CD14-positive monocyte (primary cell): ENCODE data around the gene RAB27A. TPM values are rescaled to one million over a fixed set of nuclear protein-coding genes. Genes with fewer than 3 reads are reported as not detected.

Source experiments
- DNase-seq, 3 donors: peaks; one replicate each; pipeline ENCODE4 v3.0.0-alpha.2; 2011 to 2022
- H2AFZ ChIP-seq: 2 replicates; pipeline ENCODE4 v1.6.0; 2012; ENCODE audit warnings: mild to moderate bottlenecking, low read depth, low read length, inconsistent platforms; ENCODE audit not compliant: insufficient read depth, poor library complexity, severe bottlenecking
- H3K27ac ChIP-seq, 2 donors: 1 replicate in 1 of 2; 2 replicates in 1 of 2; pipeline ENCODE4 v1.5.1; 2012 to 2013; ENCODE audit warnings: low read length in 2 of 2, control low read depth in 1 of 2, inconsistent platforms in 1 of 2, low read depth in 1 of 2, mild to moderate bottlenecking in 1 of 2
- H3K27me3 ChIP-seq, 2 donors: one replicate each; pipeline versions ENCODE4 v1.6.0 to v1.6.1; 2011 to 2013; ENCODE audit warnings: low read length in 2 of 2; ENCODE audit not compliant: control insufficient read depth in 2 of 2, insufficient read depth in 2 of 2
- H3K36me3 ChIP-seq, 2 donors: replicated peaks in 1 of 2; 1 replicate in 1 of 2; 2 replicates in 1 of 2; pipeline versions ENCODE4 v1.5.1 to v1.6.1; 2012 to 2013; ENCODE audit warnings: low read length in 2 of 2, control low read depth in 1 of 2, inconsistent platforms in 1 of 2, mild to moderate bottlenecking in 1 of 2; ENCODE audit not compliant: insufficient read depth in 2 of 2, control insufficient read depth in 1 of 2
- H3K4me1 ChIP-seq, 2 donors: 1 replicate in 1 of 2; 2 replicates in 1 of 2; pipeline versions ENCODE4 v1.5.1 to v1.6.1; 2012 to 2013; ENCODE audit warnings: low read length in 2 of 2, control low read depth in 1 of 2, inconsistent platforms in 1 of 2, mild to moderate bottlenecking in 1 of 2, moderate library complexity in 1 of 2; ENCODE audit not compliant: insufficient read depth in 2 of 2, control insufficient read depth in 1 of 2
- H3K4me2 ChIP-seq: replicated peaks from 2 replicates; pipeline ENCODE3; 2012; ENCODE audit warnings: low read length, moderate library complexity, mild to moderate bottlenecking; ENCODE audit not compliant: poor library complexity, severe bottlenecking; ENCODE audit errors: extremely low read depth
- H3K4me3 ChIP-seq, 3 experiments: fragments of 200-600 bp in 1 of 3; sonication (generic) in 1 of 3; replicated peaks in 1 of 3; 1 replicate in 2 of 3; 2 replicates in 1 of 3; pipeline ENCODE4 v1.5.1; 2011 to 2013; ENCODE audit warnings: low read length in 3 of 3, mild to moderate bottlenecking in 3 of 3, control low read depth in 2 of 3, low read depth in 2 of 3, inconsistent platforms in 1 of 3, moderate library complexity in 1 of 3
- H3K79me2 ChIP-seq: 2 replicates; pipeline ENCODE4 v1.6.0; 2012; ENCODE audit warnings: mild to moderate bottlenecking, control low read depth, inconsistent platforms, low read length, moderate library complexity; ENCODE audit not compliant: insufficient read depth
- H3K9ac ChIP-seq: 2 replicates; pipeline ENCODE4 v1.6.0; 2017; ENCODE audit warnings: low read length, mild to moderate bottlenecking; ENCODE audit not compliant: insufficient read depth, poor library complexity, severe bottlenecking
- H3K9me3 ChIP-seq, 2 donors: replicated peaks in 1 of 2; 1 replicate in 1 of 2; 2 replicates in 1 of 2; pipeline versions ENCODE4 v1.5.1 to v1.6.1; 2012 to 2013; ENCODE audit warnings: low read length in 2 of 2, control low read depth in 1 of 2; ENCODE audit not compliant: control insufficient read depth in 1 of 2, insufficient read depth in 1 of 2
- H4K20me1 ChIP-seq: 2 replicates; pipeline ENCODE4 v1.6.0; 2012; ENCODE audit warnings: mild to moderate bottlenecking, low read length, control low read depth, moderate library complexity; ENCODE audit not compliant: insufficient read depth
- H3K27ac Mint-ChIP-seq, 7 donors: one replicate each; pipeline ENCODE4 v1.8.0; 2020; ENCODE audit warnings: mild to moderate bottlenecking in 7 of 7, mixed read lengths in 7 of 7, moderate library complexity in 6 of 7, inconsistent platforms in 2 of 7
- H3K27me3 Mint-ChIP-seq, 3 donors: one replicate each; pipeline ENCODE4 v1.8.0; 2021 to 2022; ENCODE audit warnings: low read depth in 3 of 3, mild to moderate bottlenecking in 3 of 3, mixed read lengths in 3 of 3, moderate library complexity in 3 of 3, inconsistent platforms in 1 of 3
- H3K36me3 Mint-ChIP-seq, 2 donors: one replicate each; pipeline ENCODE4 v1.8.0; 2020; ENCODE audit warnings: mixed read lengths in 2 of 2, inconsistent platforms in 1 of 2, mild to moderate bottlenecking in 1 of 2
- H3K4me1 Mint-ChIP-seq: one replicate; pipeline ENCODE4 v1.8.0; 2020; ENCODE audit warnings: mild to moderate bottlenecking, mixed read lengths
- H3K4me3 Mint-ChIP-seq, 2 donors: one replicate each; pipeline ENCODE4 v1.8.0; 2020; ENCODE audit warnings: mild to moderate bottlenecking in 2 of 2, mixed read lengths in 2 of 2, moderate library complexity in 1 of 2
- H3K9me3 Mint-ChIP-seq, 7 donors: one replicate each; pipeline ENCODE4 v1.8.0; 2020 to 2022; ENCODE audit warnings: mixed read lengths in 7 of 7, mild to moderate bottlenecking in 6 of 7, moderate library complexity in 6 of 7, inconsistent platforms in 2 of 7
- WGBS: methylation state at CpG from one replicate; pipeline ENCODE4 v1.1.5; 2013; ENCODE audit warnings: missing lambda C conversion rate; ENCODE audit not compliant: insufficient coverage; 5-methylcytosine and 5-hydroxymethylcytosine counted together
- intact Hi-C, 2 donors: fragments of 100-400 bp; cut with micrococcal nuclease; formaldehyde crosslinking; loops; one replicate each; pipeline versions ENCODE4 v1.15.0 to v1.15.1; 2023
- polyA plus RNA-seq, 3 donors: library from polyadenylated mRNA; depleted of rRNA in 1 of 3; unstranded in 2 of 3; stranded (reverse) in 1 of 3; fragments of 300-500 nt in 2 of 3; fragments of >200 nt in 1 of 3; fragmentation: Illumina TruSeq in 2 of 3; gene quantifications; 1 replicate in 2 of 3; 2 replicates in 1 of 3; pipeline ENCODE4 v1.2.3, GENCODE V29; 2012 to 2021
- TF ChIP-seq, protein P1 (sequence below): fragments of 200-600 bp; IDR thresholded peaks from one replicate; pipeline ENCODE4 v1.8.0; 2022; ENCODE audit warnings: antibody characterized with exemption, mild to moderate bottlenecking

Gene RAB27A
- polyA plus RNA-seq, 3 donors, result 70.1 to 159 (median 135) TPM

DNA sequence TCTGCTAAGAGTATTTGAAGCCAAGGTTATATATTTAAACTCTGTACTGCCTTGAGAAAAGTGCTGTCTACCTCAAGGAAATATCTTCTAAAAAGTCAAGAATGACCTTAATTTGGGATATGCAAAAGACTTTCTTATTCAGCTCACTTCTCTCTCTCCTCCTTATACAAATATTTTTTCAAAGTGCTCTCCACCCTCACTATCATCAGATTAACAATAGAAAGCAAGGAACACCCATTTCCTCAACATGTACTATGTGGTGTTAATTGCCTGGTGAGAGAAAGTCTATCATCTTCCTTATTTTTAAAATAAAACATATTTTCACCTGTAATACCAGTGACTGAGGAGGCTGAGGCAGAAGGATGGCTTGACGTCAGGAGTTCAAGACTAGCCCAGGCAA is 48.4 kb downstream of the RAB27A start:
- H3K27ac ChIP-seq, result no peak overlapping the region
- peak overlapping the region in 1 of 7 donors; percentile 20 for H3K27ac Mint-ChIP-seq
- no CpG with 5 or more reads among the region's 1 CpG for WGBS
- H3K27me3 Mint-ChIP-seq, result no peaks in the 10 kb centered on the region
- H2AFZ ChIP-seq, result no peak overlapping the region
- no peak overlapping the region for H3K4me2 ChIP-seq
- no peak overlapping the region for H3K9ac ChIP-seq
- intact Hi-C loops, result no loop called here
- TF ChIP-seq, protein P1, sequence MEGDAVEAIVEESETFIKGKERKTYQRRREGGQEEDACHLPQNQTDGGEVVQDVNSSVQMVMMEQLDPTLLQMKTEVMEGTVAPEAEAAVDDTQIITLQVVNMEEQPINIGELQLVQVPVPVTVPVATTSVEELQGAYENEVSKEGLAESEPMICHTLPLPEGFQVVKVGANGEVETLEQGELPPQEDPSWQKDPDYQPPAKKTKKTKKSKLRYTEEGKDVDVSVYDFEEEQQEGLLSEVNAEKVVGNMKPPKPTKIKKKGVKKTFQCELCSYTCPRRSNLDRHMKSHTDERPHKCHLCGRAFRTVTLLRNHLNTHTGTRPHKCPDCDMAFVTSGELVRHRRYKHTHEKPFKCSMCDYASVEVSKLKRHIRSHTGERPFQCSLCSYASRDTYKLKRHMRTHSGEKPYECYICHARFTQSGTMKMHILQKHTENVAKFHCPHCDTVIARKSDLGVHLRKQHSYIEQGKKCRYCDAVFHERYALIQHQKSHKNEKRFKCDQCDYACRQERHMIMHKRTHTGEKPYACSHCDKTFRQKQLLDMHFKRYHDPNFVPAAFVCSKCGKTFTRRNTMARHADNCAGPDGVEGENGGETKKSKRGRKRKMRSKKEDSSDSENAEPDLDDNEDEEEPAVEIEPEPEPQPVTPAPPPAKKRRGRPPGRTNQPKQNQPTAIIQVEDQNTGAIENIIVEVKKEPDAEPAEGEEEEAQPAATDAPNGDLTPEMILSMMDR, result no peak
- H3K4me3 ChIP-seq, result no peak overlapping the region
- no peak overlapping the region for H3K4me3 Mint-ChIP-seq
- peaks cover 16 to 55% of the 10 kb centered on the region in 2 donors for H3K36me3 ChIP-seq
- H3K4me1 ChIP-seq, result peaks cover 6 to 16% of the 10 kb centered on the region in 2 donors
- H3K9me3 Mint-ChIP-seq, result no peaks in the 10 kb centered on the region
- peaks cover 99% of the 10 kb centered on the region for H3K79me2 ChIP-seq
- no peak for DNase-seq
- peaks cover 33% of the 10 kb centered on the region for H3K4me1 Mint-ChIP-seq
- peaks cover 18% of the 10 kb centered on the region for H4K20me1 ChIP-seq
- peaks cover 25 to 50% of the 10 kb centered on the region in 2 donors for H3K36me3 Mint-ChIP-seq
- no peaks in the 10 kb centered on the region for H3K27me3 ChIP-seq
- no peaks in the 10 kb centered on the region for H3K9me3 ChIP-seq

DNA sequence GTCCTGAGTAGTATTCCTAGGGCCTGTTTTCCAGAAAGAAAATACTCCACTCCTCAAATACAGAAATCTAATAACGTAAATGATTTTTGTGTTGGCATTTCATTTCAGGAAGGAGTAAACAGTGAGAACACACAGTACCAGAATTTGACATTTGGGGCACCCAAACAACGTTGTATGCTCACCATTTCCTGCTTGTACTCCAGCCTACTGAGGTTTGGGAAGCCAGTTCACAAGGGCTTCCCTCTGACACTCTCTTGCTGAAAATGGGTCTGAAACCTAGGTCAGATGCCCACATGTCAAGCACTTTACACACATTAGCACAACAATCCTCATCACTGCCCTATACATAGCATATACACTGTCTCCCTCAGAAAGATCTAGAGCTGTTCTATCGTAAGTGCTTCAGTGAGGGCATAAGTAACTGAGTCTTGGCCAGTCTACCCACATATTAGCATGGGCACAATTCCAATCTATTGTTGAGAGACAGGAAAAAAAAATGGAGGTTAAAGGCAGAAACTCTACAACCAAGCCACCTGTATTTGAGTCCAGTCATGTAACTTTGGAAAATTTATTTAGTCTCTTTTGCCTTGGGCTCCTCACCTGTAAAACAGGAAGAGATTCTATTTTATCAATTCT is 49.4 kb downstream of the RAB27A start:
- peaks cover 4 to 8% of the 10 kb centered on the region in 2 donors for H3K4me1 ChIP-seq
- intact Hi-C loops, result no loop called here

More for the DNA sequence above, 49.4 kb downstream of the RAB27A start:
- H3K4me3 Mint-ChIP-seq, result no peak overlapping the region
- H3K4me1 Mint-ChIP-seq, result peaks cover 28% of the 10 kb centered on the region
- Histone ChIP-seq H3K9me3 (no peaks in the 10 kb centered on the region), H2AFZ (no peak overlapping the region), H3K36me3 (peaks cover 16 to 55% of the 10 kb centered on the region in 2 donors), H3K4me2 (no peak overlapping the region), H3K27me3 (no peaks in the 10 kb centered on the region), H3K9ac (no peak overlapping the region), H4K20me1 (peaks cover 22% of the 10 kb centered on the region), H3K27ac (peak overlapping the region in 1 of 2 donors; percentile 34), H3K79me2 (peaks cover 99% of the 10 kb centered on the region), H3K4me3 (no peak overlapping the region)
- H3K36me3 Mint-ChIP-seq, result peaks cover 25 to 52% of the 10 kb centered on the region in 2 donors
- no peak for DNase-seq
- peak overlapping the region in 5 of 7 donors; percentile 10 to 66 (median 23) for H3K27ac Mint-ChIP-seq
- no peaks in the 10 kb centered on the region for H3K27me3 Mint-ChIP-seq
- WGBS, result 0% methylated on average over 1 of the region's 3 CpGs
- TF ChIP-seq, protein P1, result no peak
- no peaks in the 10 kb centered on the region for H3K9me3 Mint-ChIP-seq
